ENCODE data around the gene PBX3.
A peak's percentile ranks its signal among the peaks of the same experiment; 100 is the strongest.

PBX3 gene

DNA sequence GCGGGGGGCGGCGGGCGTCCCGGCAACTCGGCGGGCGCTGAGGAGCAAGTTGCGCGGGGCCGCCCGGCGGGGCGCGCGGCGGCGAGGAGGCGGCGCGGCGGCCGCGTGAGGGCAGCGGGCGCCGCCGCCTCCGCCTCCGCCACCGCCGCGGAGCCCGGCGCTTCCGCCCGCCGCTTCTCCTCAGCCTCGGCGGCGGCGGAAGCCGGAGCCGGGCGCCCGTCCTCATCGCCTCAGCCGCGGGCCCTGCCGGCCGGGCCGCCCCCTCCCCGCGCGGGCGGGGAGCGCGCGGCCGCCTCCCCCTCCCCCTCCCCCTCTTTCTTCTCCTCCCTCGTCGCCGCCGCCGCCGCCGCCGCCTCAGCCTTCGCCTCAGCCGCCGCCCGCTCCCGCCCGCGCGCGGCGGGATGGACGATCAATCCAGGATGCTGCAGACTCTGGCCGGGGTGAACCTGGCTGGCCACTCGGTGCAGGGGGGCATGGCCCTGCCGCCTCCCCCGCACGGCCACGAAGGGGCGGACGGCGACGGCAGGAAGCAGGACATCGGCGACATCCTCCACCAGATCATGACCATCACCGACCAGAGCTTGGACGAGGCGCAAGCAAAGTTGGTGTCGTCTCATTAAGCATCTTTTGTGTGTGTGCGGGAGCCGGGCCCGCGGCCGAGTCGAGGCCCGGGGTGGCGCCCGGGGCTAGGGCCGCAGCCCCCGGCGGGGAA, at the start of gene PBX3:
Gene PBX3, plus strand, starts transcription at position 321 of the 712 bp plus-strand sequence.
- DNase-seq (ENCODE audit: low spot score), result peak; percentile 17

DNA sequence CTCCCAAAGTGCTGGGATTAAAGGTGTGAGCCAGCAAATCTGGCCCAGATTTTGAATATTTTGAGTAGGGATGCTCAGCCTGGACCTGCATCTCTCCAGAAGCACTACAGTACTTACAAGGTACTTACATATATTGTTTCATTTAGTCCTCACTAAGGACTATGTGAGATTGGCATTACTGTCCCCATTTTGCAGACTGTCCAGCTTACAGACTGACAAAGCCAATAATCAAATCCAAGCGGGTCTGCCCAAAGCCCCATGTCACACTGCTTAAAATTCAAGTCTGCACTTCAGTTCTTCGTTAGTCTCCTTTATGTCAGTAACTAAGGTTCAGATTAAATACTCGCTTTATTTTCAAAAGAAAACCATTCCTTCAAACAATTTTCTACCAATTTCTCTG, 47.3 kb upstream of the PBX3 start:
- no peak for DNase-seq (ENCODE audit: low spot score)

DNA sequence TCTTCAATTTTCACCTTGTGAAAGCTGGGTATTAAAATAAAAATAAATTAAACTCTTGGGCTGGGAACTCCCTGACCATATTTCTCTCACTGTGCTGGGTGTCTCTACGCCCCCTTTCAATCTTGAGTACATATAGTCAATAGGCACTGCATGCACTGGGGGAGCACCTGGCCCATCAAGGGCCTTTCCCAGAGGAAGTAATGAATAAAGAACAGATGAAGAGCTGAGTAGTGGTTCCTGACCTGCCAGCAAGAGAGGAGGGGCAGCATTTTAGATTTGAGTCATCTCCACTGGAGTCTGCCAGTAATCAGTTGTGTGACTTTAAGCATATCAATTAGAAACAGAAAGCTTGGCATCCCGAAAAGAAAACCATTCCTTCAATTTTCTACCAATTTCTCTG, 46.4 kb upstream of the PBX3 start:
- no peak for DNase-seq (ENCODE audit: low spot score)

DNA sequence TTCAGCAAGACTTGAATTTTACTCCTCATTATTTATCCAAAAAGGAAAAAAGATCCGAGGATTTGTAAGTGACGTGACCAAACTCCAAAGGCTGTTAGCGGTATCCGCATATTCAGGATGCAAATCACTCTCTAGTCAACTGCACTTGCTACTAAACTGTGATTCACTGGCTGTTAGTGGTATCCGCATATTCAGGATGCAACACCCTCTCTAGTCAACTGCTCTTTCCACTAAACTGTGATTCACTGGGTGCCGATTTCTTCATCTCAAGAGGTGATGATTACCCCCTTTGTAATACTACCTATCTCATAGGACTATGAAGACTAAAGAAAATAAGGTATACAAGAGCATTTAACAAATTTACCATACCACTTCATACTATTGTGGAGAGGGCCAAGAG, 45.8 kb upstream of the PBX3 start:
- DNase-seq (ENCODE audit: low spot score), result no peak

DNA sequence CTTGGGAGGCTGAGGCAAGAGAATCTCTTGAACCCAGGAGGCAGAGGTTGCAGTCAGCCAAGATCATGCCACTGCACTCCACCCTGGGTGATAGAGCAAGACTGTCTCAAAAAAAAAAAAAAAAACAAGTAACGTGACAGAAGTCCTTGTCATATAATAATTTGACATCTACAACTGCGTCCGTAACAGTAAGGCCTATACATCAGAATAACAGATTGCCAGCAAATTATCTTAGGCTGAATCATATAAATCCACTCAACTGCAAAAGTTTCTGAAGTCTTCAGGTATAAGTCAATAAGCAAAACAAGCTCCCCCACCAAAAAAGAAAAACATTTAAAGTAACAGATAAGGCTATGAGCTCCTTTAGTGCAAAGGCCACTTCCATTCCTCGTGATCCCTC, 43.5 kb upstream of the PBX3 start:
- no peak for DNase-seq (ENCODE audit: low spot score)

DNA sequence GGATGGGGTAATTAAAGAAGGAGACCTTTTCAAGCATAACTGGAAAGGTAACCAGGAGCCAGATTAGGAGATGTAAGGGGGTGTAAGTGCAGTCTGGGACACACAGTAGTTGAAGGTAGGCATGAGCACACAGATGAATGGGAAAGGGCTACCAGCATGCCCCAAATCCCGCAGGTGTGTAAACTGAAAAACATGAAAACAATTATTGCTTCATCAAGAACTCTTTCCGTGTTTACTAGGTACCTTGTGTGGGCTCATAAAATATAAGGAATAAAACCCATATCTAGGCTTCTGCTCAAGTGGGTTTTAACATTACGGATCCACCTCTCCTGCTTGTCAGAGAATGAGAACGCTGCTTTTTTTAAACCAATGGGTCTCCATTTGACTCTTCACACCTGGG, 41.3 kb upstream of the PBX3 start:
- no peak for DNase-seq (ENCODE audit: low spot score)

DNA sequence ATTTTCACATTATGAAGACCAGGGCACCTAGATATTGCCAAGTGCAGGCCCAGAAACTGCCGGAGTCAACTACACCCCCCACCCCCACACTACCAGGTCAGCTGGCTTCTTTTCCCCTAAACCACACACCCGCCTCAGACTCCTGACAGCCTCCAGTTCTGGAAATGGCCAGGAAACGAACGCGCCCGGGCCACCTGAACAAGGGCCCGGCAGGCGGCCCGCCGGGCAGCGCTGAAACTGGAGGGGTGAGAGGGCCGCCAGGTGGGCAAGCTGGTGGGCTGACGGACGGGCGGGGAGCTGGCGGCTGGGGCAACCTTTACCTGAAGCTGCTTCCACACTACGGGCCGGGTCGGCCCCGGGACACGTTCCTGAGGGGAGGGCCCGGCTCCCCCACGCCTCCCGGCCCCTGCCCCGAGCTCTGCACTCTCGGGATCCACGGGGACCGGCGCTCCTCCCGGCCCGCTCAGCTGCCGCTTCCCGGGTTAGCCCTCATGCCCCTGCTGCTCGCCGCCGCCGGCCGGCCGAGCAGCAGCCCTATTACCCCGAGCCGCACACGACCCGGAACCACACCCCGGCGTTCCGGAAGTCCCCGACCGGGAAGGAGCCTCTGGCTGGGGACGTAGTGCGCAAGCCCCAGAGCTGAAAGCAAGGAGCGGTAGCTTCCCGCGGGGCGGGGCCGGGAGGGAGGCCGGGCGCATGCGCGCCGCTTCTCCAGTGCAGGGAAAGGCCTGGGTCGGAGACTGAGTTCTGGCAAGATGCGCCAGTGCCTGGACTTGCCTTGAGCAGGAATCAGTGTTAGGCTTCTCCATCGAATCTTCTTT, 40.3 kb upstream of the PBX3 start, which contains the start of gene MAPKAP1:
Gene MAPKAP1, minus strand, starts transcription at position 558 of the 821 bp plus-strand sequence. CDS start 34,634 bp downstream, outside the sequence.
- DNase-seq (ENCODE audit: low spot score), result peak; percentile 96

DNA sequence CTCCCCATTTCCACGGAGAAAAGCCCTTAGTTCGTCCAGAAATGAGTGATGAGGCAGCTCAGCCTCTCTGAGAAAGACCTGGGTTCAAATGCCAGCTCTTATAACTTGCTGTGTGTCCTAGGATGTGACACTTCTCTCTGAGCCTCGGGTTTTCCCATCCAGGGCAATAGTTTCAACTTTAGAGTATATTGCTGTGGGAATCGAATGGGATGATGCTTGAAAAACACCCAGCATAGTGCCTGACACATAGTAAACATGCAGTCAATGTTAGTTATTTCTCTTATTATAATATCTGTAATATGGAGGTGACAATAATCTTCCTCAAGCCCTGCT, 39.7 kb upstream of the PBX3 start:
- DNase-seq (ENCODE audit: low spot score), result no peak

DNA sequence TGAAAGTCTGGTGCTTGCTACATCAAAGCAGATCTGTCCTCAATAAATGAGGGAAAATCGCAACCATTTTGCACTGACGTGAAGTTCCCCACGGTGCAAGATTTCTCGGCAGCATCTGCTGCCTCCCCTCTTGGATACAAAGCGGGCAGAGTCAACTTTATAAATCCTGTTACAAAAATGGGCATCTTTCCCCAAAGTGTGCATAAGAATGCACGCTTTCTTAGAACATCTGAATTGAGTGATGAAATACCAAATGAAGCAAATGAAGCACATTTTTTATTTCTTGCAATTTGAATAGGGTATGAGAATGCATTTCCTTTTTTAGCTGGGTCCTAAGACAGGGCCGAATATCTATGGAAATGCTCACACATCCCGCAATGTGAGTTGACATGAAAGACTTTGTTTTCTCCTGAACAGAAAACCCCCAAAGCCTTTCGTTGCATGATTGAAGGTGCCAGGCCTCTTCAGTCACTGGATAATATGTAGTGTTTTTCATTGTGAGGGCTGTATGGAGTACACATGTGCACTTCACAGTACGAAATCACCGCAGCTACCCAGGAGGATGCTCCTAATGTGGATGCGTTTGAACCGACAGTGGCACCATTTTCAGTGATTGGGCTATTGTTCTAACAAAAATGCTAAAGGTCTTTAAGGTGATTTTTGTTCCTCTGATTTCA, 20.6 kb upstream of the PBX3 start:
- DNase-seq (ENCODE audit: low spot score), result no peak

DNA sequence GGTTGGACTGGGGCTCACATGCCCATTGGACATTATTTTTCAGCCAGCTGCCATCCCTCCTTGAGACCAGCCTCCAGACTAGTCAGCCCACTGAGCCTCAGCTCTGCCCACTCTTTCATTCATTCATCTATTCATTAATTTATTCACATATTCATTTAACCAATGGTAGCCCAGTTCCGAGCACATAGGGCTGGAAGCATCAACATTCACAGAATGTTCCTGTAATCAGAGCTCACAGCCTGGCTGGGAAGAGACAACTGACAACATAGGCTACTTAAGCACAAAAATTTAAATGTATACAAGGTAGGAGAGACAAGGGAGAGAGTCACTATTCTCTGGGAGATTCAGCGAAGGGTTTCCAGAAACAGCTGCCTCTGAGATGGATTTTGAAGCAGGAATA, 17.0 kb upstream of the PBX3 start:
- DNase-seq (ENCODE audit: low spot score), result no peak

DNA sequence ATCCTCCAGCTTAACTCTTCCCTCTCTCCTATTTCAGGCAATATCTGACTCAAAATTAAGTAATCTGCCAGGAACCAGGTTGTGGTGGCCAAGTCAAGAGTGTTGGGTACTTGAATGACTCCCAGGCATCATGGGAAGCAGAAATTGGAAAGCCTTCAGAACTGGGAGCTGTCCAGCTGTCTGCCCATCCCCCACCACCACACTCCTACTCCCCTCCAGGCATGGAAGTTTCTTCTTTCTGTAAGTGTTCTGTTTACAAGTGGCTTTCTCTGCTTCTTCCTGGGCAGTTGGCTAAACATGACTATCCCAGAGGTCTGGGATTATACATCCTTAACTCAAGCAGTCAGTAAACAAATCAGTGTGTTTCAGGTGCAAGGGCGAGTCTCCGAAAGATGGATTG, 14.6 kb upstream of the PBX3 start:
- DNase-seq (ENCODE audit: low spot score), result no peak

DNA sequence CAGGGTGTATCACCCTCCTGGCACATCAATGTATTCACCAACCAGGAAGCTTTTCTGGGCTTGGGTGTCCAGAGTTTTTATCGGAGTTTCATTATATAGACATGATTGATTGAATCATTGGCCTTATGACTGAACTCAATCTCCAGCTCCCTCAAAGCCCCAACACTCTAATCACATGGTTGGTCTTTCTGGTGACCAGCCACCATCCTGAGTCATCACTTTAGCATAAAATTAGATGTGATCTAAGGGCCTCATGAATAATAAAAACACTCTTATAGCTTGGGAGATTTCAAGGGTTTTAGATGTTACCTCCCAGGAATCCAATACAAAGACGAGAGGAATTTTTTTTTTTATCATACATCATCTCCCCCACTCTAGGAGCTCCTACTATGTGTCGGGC, 7.7 kb upstream of the PBX3 start:
- no peak for DNase-seq (ENCODE audit: low spot score)

DNA sequence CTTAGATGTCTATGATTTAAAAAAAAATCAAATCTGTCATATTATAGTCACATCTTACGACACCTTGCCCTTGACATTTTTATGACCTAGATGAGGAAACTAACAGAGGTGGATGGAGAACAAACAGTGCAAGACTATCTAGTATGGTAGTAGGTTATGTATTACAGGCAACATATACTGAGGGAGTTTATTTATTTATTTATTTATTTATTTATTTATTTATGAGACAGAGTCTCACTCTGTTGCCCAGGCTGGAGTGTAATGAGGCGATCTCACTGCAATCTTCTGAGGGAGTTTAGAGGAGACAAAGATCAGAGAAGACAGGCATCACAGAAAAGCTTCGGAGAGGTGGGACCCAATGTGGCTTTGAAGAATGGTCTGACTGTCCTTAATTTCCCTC, 4.5 kb upstream of the PBX3 start:
- no peak for DNase-seq (ENCODE audit: low spot score)

DNA sequence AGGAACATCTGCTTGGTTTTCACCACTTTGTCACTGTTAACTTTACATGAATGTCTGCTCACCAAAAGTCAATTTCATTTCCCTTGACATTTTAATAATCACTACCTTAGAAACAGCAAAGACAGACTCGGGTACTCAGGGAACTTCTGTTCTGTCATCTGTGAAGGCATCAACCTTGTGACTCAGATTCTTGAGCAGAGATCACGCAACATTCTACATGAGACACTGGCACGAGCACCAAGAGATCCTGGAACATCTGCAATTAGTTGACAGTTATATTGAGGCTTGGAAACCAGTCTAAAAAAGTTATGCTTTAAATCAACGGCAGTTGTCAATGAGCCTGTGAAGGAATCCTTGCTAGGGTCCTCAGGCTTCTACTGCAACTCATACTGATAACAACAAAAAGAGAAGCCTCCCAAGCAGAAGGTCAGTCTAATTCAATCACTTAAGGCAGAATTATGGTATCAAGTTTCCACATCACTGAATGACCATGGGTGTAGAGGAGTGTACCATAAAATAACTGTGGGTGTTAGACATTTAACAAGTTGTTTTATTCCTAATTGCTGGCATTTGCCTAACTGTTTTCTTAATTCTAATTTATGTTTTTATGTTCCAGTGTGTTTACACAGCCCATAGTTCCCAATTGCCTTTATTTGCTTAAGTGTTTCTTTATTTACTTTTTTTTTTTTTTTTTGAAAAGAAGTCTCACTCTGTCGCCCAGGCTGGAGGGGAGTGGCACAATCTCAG, 3.3 kb upstream of the PBX3 start:
- no peak for DNase-seq (ENCODE audit: low spot score)

DNA sequence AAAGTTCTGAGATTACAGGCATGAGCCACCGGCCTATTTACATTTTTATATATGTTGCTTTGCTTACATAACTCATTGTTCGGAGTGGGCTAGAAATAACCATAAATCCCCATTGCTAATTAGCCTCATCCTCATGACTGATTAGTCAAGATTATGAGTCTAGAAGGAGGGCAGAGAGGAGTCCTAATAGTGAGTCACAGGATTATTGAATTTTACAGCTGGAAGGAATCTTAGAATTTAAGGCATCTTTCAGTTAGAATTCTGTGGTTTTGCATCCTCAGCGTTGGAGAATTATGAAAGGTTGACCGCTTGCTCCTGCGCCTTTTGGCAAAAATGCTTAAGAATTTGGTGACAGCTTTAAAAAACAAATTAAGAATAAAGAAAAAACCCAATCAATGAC, 2.6 kb upstream of the PBX3 start:
- DNase-seq (ENCODE audit: low spot score), result no peak

DNA sequence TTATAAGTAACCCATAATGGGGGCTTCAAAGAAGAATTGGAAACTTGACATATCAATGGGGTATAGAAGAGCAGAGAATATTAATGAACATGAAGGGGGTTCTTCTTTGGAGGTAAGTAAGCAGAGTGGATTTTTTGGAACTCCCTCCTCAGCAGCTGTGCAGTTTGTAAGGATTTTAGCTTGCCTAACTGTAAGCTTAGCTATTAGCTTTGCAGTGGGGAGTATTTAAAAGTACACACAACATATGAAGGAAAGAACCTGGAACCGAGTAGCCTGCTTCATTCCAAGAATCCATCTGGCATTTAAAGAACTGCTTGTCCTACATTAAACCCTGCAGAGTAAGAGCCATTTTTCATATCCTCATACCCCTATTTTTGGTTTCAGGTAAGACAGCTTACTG, 2.2 kb upstream of the PBX3 start:
- peak; percentile 13 for DNase-seq (ENCODE audit: low spot score)

DNA sequence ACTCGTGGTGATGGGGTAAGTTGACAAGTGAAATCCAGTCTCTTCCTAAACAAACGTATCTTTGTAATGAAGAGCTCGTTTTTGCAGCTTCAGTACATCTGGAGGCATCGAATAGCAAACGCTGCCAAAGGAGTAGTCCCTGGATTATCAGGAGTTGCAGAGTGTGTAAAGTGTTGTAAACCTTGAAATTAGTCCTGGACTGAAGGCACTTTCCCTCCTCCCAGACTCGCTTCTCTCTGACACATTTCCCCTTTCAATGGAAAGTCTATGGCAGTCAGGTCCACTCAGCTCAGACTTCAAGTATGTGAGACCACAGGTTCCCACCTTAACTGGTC, 1.5 kb upstream of the PBX3 start:
- DNase-seq (ENCODE audit: low spot score), result no peak

DNA sequence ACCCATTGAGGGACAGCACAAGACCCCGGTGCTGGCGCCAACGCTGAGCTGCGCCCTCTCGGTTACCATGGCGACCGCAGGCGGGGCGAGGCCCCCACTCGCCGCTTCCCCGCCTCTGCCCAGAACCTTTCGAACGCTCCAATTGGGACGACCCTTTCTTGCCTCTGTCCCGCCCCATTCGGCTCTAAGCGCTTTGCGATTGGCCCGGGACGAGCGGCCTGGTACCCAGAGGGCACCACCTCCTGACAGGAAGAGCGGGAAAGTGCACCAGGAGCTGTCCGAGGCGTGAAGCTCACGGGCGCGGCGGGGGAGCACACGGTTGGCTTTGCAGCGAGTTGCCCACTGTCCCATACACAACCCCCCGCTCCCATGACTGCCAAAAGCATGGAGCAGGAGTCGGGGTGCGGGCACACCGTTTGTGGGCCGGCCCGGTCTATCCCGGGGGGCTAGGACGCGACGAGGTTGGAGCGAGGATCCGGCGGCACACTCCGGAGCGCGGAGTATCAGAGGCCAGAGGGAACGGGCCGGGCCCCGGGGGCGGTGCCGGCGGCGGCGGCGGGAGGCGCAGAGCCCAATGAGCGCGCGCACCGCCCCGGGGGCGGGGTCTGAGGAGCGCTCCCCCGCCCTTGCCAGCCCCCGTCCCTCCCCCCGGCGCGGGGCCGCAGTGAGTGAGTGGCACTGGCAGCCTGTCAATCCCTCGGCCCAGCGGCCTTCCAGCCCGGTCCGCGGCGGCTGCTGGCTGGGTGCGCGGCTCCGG, 978 bp upstream of the PBX3 start:
- peak; percentile 97 for DNase-seq (ENCODE audit: low spot score)

DNA sequence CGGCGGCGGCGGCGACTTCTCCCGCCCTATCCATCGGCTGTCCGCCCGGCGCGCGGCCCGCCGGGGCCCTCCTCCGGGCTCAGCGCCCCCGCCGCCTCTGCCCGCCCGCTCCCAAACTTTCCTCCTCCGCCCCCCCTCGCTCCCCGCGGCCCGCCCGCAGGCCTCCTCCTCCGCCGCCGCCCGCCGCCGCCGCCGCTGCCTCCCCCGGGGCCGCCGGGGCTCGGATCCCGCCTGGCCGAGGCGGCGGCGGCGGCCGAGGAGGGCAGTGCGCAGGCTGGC, 460 bp upstream of the PBX3 start:
- no peak for DNase-seq (ENCODE audit: low spot score)

DNA sequence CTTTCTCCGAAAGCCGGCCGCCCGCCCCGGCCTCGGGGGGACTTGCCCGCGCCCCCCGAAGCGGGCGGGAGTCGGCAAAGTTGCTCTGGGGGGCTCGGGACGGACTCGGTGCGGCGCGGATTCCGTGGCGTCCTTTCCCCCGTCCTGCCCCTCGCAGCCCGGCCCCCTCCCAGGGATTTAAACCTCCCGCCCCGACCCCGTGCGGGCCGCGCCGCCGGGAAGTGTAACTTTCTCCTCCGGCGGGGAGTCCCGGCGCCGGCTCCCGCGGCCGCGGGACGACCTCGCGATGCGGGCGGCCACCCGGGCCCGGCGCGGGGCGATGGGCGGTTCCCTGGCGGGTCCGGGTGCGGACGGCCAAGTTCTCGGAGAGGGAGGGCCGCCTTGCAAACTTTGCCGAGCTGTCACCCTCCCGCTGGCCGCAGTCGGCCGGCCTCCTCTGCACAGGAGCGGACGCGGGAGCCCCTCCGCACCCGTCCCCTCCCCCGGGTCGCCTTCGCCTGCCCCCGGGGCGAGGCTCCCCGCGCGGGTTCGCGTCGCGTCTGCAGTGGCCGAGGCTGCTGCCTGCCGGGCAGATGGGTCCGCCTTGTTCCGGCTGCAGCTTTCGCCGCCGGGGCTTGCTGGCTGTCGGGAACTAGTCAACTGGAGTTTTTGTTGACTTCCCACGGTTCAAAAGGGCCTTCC, 732 bp downstream of the PBX3 start:
- no peak for DNase-seq (ENCODE audit: low spot score)

DNA sequence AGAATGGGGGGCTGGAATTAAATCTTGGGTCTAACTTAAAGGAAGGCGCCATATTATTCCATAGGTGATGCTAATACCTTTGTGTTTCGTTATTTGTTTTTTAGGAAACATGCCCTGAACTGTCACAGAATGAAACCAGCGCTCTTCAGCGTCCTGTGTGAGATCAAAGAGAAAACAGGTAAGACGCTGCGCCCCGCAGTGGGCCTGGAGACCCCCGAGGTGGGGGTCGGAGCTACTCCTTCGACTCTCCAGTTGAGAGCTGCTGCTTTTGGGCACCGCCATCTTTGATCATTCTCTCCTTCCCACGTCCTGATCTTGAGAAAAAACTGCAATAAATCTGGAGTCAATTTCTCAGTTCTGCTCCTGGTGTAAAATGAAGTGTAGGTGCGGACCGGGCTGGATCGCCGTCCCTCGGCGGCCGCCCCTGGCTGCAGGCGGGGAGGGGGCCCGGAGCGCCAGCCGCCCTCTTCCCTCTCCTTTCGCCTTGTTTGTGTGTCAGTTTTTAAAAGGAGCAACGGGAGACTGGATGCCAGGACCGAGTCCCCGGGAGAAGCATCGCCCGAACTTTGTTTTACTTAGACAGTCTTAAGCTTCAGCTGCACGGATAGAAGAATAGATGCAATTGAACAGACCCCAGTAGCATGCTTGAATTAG, 1.4 kb downstream of the PBX3 start:
- peak; percentile 34 for DNase-seq (ENCODE audit: low spot score)
